ENCODE measurements around the gene CHMP4B.

DNA sequence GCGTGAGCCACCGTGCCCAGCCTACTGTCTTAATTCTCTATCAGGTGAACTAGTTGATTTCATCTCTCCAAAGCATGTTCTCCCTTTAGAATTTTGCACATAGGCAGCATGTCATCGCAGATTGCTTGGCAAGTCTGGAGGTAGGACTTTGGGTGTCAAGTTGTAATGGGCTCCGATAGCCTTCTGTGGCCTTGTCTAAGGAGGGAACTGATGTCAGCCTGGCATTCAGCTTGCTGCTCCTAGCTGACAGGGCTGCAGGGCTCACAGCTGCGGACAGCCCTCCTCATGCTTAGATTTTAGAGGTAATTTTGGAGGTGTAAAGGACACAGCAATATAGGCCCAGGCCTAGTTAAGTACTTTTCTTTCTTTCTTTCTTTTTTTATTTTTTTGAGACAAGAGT, 11.3 kb downstream of the CHMP4B start:
- TF ChIP-seq SOX15 (CRISPR knock-in tag; IDR thresholded peaks at IDR 0.05) = no peak
- TF ChIP-seq CTCF (IDR thresholded peaks at IDR 0.05) = no peak
- TF ChIP-seq TCF7 (CRISPR knock-in tag; IDR thresholded peaks at IDR 0.05; ENCODE audit: low read depth) = no peak
- TF ChIP-seq, protein P1, sequence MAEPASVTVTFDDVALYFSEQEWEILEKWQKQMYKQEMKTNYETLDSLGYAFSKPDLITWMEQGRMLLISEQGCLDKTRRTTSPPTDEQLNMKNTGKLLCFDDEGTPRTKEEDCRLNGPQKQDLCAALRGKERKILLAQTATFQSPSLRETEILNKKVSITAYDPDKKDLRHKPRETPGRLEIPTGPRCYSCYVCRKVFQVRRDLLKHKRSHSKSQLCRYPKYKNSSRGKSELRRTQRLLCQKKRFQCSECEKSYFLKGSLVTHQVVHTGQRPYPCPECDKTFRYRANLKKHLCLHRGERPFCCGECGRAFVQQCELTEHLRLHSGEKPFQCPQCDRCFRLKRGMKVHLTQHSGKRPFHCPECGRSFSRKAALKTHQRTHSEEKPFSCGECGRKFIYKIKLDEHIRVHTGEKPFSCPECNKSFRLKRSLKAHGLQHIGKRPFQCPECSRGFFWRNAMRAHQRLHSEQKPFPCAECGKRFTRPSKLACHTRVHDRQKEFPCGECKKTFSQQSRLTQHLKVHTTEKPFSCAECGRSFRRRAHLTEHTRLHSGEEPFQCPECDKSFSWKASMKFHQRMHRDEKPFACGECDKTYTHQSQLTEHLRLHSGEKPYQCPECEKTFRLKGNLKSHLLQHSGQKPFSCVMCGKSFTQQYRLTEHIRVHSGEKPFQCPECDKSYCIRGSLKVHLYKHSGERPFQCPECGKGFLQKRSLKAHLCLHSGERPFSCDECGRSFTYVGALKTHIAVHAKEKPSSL (CRISPR knock-in tag; conservative IDR thresholded peaks at IDR 0.05) = no peak
- TF ChIP-seq, protein P2, sequence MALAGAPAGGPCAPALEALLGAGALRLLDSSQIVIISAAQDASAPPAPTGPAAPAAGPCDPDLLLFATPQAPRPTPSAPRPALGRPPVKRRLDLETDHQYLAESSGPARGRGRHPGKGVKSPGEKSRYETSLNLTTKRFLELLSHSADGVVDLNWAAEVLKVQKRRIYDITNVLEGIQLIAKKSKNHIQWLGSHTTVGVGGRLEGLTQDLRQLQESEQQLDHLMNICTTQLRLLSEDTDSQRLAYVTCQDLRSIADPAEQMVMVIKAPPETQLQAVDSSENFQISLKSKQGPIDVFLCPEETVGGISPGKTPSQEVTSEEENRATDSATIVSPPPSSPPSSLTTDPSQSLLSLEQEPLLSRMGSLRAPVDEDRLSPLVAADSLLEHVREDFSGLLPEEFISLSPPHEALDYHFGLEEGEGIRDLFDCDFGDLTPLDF (CRISPR knock-in tag; IDR thresholded peaks at IDR 0.05) = no peak
- no peak for TF ChIP-seq ESRRA (CRISPR knock-in tag; IDR thresholded peaks at IDR 0.05; ENCODE audit: borderline replicate concordance)
- TF ChIP-seq ZNF121 (CRISPR knock-in tag; IDR thresholded peaks at IDR 0.05) = no peak
- no peak for TF ChIP-seq NR3C1 (CRISPR knock-in tag; conservative IDR thresholded peaks at IDR 0.05; ENCODE audit: low read depth)
- TF ChIP-seq, protein P3, sequence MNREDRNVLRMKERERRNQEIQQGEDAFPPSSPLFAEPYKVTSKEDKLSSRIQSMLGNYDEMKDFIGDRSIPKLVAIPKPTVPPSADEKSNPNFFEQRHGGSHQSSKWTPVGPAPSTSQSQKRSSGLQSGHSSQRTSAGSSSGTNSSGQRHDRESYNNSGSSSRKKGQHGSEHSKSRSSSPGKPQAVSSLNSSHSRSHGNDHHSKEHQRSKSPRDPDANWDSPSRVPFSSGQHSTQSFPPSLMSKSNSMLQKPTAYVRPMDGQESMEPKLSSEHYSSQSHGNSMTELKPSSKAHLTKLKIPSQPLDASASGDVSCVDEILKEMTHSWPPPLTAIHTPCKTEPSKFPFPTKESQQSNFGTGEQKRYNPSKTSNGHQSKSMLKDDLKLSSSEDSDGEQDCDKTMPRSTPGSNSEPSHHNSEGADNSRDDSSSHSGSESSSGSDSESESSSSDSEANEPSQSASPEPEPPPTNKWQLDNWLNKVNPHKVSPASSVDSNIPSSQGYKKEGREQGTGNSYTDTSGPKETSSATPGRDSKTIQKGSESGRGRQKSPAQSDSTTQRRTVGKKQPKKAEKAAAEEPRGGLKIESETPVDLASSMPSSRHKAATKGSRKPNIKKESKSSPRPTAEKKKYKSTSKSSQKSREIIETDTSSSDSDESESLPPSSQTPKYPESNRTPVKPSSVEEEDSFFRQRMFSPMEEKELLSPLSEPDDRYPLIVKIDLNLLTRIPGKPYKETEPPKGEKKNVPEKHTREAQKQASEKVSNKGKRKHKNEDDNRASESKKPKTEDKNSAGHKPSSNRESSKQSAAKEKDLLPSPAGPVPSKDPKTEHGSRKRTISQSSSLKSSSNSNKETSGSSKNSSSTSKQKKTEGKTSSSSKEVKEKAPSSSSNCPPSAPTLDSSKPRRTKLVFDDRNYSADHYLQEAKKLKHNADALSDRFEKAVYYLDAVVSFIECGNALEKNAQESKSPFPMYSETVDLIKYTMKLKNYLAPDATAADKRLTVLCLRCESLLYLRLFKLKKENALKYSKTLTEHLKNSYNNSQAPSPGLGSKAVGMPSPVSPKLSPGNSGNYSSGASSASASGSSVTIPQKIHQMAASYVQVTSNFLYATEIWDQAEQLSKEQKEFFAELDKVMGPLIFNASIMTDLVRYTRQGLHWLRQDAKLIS (CRISPR knock-in tag; IDR thresholded peaks at IDR 0.05; ENCODE audit: borderline replicate concordance) = no peak
- TF ChIP-seq, protein P4, sequence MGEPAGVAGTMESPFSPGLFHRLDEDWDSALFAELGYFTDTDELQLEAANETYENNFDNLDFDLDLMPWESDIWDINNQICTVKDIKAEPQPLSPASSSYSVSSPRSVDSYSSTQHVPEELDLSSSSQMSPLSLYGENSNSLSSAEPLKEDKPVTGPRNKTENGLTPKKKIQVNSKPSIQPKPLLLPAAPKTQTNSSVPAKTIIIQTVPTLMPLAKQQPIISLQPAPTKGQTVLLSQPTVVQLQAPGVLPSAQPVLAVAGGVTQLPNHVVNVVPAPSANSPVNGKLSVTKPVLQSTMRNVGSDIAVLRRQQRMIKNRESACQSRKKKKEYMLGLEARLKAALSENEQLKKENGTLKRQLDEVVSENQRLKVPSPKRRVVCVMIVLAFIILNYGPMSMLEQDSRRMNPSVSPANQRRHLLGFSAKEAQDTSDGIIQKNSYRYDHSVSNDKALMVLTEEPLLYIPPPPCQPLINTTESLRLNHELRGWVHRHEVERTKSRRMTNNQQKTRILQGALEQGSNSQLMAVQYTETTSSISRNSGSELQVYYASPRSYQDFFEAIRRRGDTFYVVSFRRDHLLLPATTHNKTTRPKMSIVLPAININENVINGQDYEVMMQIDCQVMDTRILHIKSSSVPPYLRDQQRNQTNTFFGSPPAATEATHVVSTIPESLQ (CRISPR knock-in tag; IDR thresholded peaks at IDR 0.05) = no peak
- no peak for TF ChIP-seq CDX4 (CRISPR knock-in tag; IDR thresholded peaks at IDR 0.05; ENCODE audit: borderline replicate concordance)
- TF ChIP-seq ATF3 (CRISPR knock-in tag; conservative IDR thresholded peaks at IDR 0.05) = no peak
- no peak for TF ChIP-seq TP53 (CRISPR knock-in tag; IDR thresholded peaks at IDR 0.05)
